ENCODE data around the gene CSTF3. TPM values are rescaled to one million over a fixed set of nuclear protein-coding genes. Genes with fewer than 3 reads are reported as not detected.
"Not testable (repeated sequence)": the region's sequence is repeated elsewhere in the genome, so short reads cannot be mapped to it uniquely, and the experiment has no call there.

The CSTF3 gene
- total and polyA plus RNA-seq, 8 donors = 23.5 to 64.4 (median 49.8) TPM

GRCh38 chr11:33133761-33134160 is 27.5 kb downstream of the CSTF3 start:
- peaks cover 0 to 15% of the 10 kb centered on the region in 2 donors for H3K4me1 ChIP-seq
- peak overlapping the region in 1 of 2 donors; percentile 77 for H3K27ac ChIP-seq
- no peaks in the 10 kb centered on the region for H3K36me3 ChIP-seq
- intact Hi-C loops (cut with DNase I) = no loop called here
- no peak overlapping the region for H3K4me3 ChIP-seq
- H3K27me3 ChIP-seq = no peaks in the 10 kb centered on the region
- H3K9me3 ChIP-seq = no peaks in the 10 kb centered on the region
- no peak for TF ChIP-seq CTCF (IDR thresholded peaks at IDR 0.05)
- ATAC-seq (no peak), DNase-seq (no peak)

- Histone ChIP-seq H3K36me3 (no peaks in the 10 kb centered on the region), H3K9me3 (no peaks in the 10 kb centered on the region), H3K4me1 (peaks cover 0 to 12% of the 10 kb centered on the region in 2 donors), H3K4me3 (no peak overlapping the region), H3K27ac (no peak overlapping the region), H3K27me3 (no peaks in the 10 kb centered on the region)
- intact Hi-C loops (cut with DNase I) = no loop called here
- TF ChIP-seq CTCF (IDR thresholded peaks at IDR 0.05) = no peak
- ATAC-seq (no peak), DNase-seq (no peak)
These were observed 28.8 kb downstream of the CSTF3 start for GRCh38 chr11:33132510-33132909.

- peak in 1 of 4 donors; percentile 33 for DNase-seq
- no peaks in the 10 kb centered on the region for H3K4me1 ChIP-seq
- H3K9me3 ChIP-seq = no peaks in the 10 kb centered on the region
- peak; percentile 90 for ATAC-seq
- no peaks in the 10 kb centered on the region for H3K27me3 ChIP-seq
- peaks cover 0 to 7% of the 10 kb centered on the region in 2 donors for H3K36me3 ChIP-seq
- no peak for TF ChIP-seq CTCF (IDR thresholded peaks at IDR 0.05)
- no peak overlapping the region for H3K27ac ChIP-seq
- no peak overlapping the region for H3K4me3 ChIP-seq
- intact Hi-C loops (cut with DNase I) = no loop called here
These were observed 32.5 kb downstream of the CSTF3 start for GRCh38 chr11:33128739-33129138.

GRCh38 chr11:33125611-33126010 is 35.7 kb downstream of the CSTF3 start:
- TF ChIP-seq CTCF (IDR thresholded peaks at IDR 0.05) = no peak
- intact Hi-C loops (cut with DNase I) = no loop called here

GRCh38 chr11:33125025-33125424 is 36.3 kb downstream of the CSTF3 start:
- intact Hi-C loops (cut with DNase I) = no loop called here
- no peak for DNase-seq
- Histone ChIP-seq H3K27ac (no peak overlapping the region), H3K36me3 (peaks cover 0 to 7% of the 10 kb centered on the region in 2 donors), H3K4me1 (no peaks in the 10 kb centered on the region), H3K4me3 (no peak overlapping the region), H3K9me3 (no peaks in the 10 kb centered on the region), H3K27me3 (no peaks in the 10 kb centered on the region)
- TF ChIP-seq CTCF (IDR thresholded peaks at IDR 0.05) = no peak
- ATAC-seq = no peak

More at GRCh38 chr11:33125611-33126010, 35.7 kb downstream of the CSTF3 start:
- Histone ChIP-seq H3K4me1 (no peaks in the 10 kb centered on the region), H3K9me3 (no peaks in the 10 kb centered on the region), H3K27ac (no peak overlapping the region), H3K36me3 (peaks cover 0 to 7% of the 10 kb centered on the region in 2 donors), H3K27me3 (no peaks in the 10 kb centered on the region), H3K4me3 (no peak overlapping the region)
- no peak for DNase-seq
- no peak for ATAC-seq

- ATAC-seq; DNase-seq; H3K27ac ChIP-seq; H3K9me3 ChIP-seq; H3K4me1 ChIP-seq; H3K27me3 ChIP-seq; intact Hi-C loops (cut with DNase I); H3K36me3 ChIP-seq; H3K4me3 ChIP-seq: not testable (repeated sequence)
These were observed 38.6 kb downstream of the CSTF3 start for GRCh38 chr11:33122696-33123095.

All from left lung (tissue), 10 donors.